K562 (cell line): Measurements from ENCODE around the gene NEU1. TPM values are rescaled to one million over a fixed set of nuclear protein-coding genes. Genes with fewer than 3 reads are reported as not detected.

ENCODE experiments used
- ASH1L ChIP-seq: fragments of 450-650 bp; IDR thresholded peaks from 2 replicates; pipeline ENCODE4 v1.6.1; 2018; ENCODE audit warnings: borderline replicate concordance, mild to moderate bottlenecking, low read depth; ENCODE audit not compliant: partially characterized antibody
- BACH1 ChIP-seq: fragments of 200-800 bp; sonication (Bioruptor generic); IDR thresholded peaks from 2 replicates; pipeline ENCODE4 v1.6.1; 2016; ENCODE audit warnings: missing genetic modification characterization, missing compliant biosample characterization
- BHLHE40 ChIP-seq: IDR thresholded peaks from 2 replicates; pipeline ENCODE4 v1.6.1; 2011; ENCODE audit warnings: low read length, improper control_type of control experiment
- GABPB1 ChIP-seq: sonication (generic); formaldehyde crosslinking; IDR thresholded peaks from 2 replicates; pipeline ENCODE4 v1.8.0; 2022; ENCODE audit warnings: mild to moderate bottlenecking, missing genetic modification reagents
- ILF3 ChIP-seq: fragments of 450-650 bp; IDR thresholded peaks from 2 replicates; pipeline ENCODE4 v1.6.1; 2018; ENCODE audit warnings: antibody characterized with exemption, mild to moderate bottlenecking, moderate library complexity, borderline replicate concordance
- KDM2B ChIP-seq: fragments of 250-450 bp; sonication (Bioruptor Pico); IDR thresholded peaks from 2 replicates; pipeline ENCODE4 v1.8.0; 2021; ENCODE audit warnings: mild to moderate bottlenecking, moderate library complexity
- MAFG ChIP-seq: fragments of 450-650 bp; conservative IDR thresholded peaks from 2 replicates; pipeline ENCODE4 v1.6.1; 2016; ENCODE audit warnings: missing genetic modification characterization, missing compliant biosample characterization
- MAFK ChIP-seq: IDR thresholded peaks from 2 replicates; pipeline ENCODE4 v1.6.1; 2011; ENCODE audit warnings: low read length, improper control_type of control experiment
- NFRKB ChIP-seq: fragments of 450-650 bp; IDR thresholded peaks from 2 replicates; pipeline ENCODE4 v1.6.1; 2016; ENCODE audit warnings: low read depth
- POLR2A ChIP-seq: fragments of 450-650 bp; conservative IDR thresholded peaks from 2 replicates; pipeline ENCODE4 v1.6.1; 2016
- RB1 ChIP-seq: fragments of 450-650 bp; IDR thresholded peaks from 2 replicates; pipeline ENCODE4 v1.6.1; 2017; ENCODE audit warnings: low read depth, mild to moderate bottlenecking
- THRA ChIP-seq: fragments of 450-650 bp; IDR thresholded peaks from 2 replicates; pipeline ENCODE4 v1.6.1; 2017; ENCODE audit warnings: mild to moderate bottlenecking, moderate library complexity
- ZKSCAN1 ChIP-seq: fragments of 150-350 bp; IDR thresholded peaks from 2 replicates; pipeline ENCODE4 v1.6.1; 2016; ENCODE audit warnings: low read depth, low read length
- ZNF551 ChIP-seq: fragments of 250-450 bp; sonication (Bioruptor Pico); IDR thresholded peaks from 2 replicates; pipeline ENCODE4 v1.5.0; 2021; ENCODE audit warnings: mild to moderate bottlenecking, moderate library complexity
- polyA plus RNA-seq, 8 experiments: library from polyadenylated mRNA; depleted of rRNA in 4 of 8; stranded (reverse) in 5 of 8; unstranded in 3 of 8; fragments of >200 nt; fragmentation: Nextera tagmentation in 2 of 8; fragmentation: Illumina TruSeq in 1 of 8; extraction: Ambion mirVana in 2 of 8; extraction: Trizol in 1 of 8; gene quantifications; 2 replicates each; pipeline versions ENCODE4 v1.2.1 to v1.2.3, GENCODE V29; 2011 to 2014; ENCODE audit warnings: inconsistent platforms in 1 of 8, missing spikeins in 1 of 8
- total RNA-seq, 7 experiments: library from RNA; depleted of rRNA in 6 of 7; stranded (reverse); fragments of >200 nt in 6 of 7; fragmentation: Illumina TruSeq in 2 of 7; extraction: Trizol in 2 of 7; gene quantifications; 2 replicates each; pipeline versions ENCODE4 v1.2.1 to v1.2.3, GENCODE V29; 2011 to 2021; ENCODE audit warnings: low replicate concordance in 1 of 7
- TF ChIP-seq, protein P1 (sequence below): sonication (generic); formaldehyde crosslinking; IDR thresholded peaks from 2 replicates; pipeline ENCODE4 v1.8.1; 2023; ENCODE audit warnings: missing genetic modification reagents, mild to moderate bottlenecking, borderline replicate concordance
- TF ChIP-seq, protein P2 (sequence below): sonication (generic); formaldehyde crosslinking; IDR thresholded peaks from 2 replicates; pipeline ENCODE4 v1.8.0; 2022; ENCODE audit warnings: mild to moderate bottlenecking, missing genetic modification reagents
- TF ChIP-seq, protein P3 (sequence below), 3 experiments: fragments of 200-800 bp in 1 of 3; sonication (Bioruptor generic) in 1 of 3; sonication (generic) in 1 of 3; formaldehyde crosslinking in 1 of 3; IDR thresholded peaks; 2 replicates each; pipeline versions ENCODE4 v1.6.1 to v1.8.0; 2016 to 2022; ENCODE audit warnings: mild to moderate bottlenecking in 2 of 3, missing compliant biosample characterization in 2 of 3, missing genetic modification characterization in 2 of 3, missing genetic modification reagents in 1 of 3

NEU1 gene
- total and polyA plus RNA-seq, 9 of the 15 experiments (the other 6 are each of a cell fraction or from before 2014, with no cell fraction given), result 14.8 to 67.8 (median 51.0) TPM

DNA sequence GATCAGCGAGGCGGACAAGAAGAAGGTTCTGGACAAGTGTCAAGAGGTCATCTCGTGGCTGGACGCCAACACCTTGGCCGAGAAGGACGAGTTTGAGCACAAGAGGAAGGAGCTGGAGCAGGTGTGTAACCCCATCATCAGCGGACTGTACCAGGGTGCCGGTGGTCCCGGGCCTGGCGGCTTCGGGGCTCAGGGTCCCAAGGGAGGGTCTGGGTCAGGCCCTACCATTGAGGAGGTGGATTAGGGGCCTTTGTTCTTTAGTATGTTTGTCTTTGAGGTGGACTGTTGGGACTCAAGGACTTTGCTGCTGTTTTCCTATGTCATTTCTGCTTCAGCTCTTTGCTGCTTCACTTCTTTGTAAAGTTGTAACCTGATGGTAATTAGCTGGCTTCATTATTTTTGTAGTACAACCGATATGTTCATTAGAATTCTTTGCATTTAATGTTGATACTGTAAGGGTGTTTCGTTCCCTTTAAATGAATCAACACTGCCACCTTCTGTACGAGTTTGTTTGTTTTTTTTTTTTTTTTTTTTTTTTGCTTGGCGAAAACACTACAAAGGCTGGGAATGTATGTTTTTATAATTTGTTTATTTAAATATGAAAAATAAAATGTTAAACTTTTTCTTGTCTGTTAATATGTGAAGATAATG, 32.9 kb downstream of the NEU1 start (continued):
- TF ChIP-seq, protein P1, sequence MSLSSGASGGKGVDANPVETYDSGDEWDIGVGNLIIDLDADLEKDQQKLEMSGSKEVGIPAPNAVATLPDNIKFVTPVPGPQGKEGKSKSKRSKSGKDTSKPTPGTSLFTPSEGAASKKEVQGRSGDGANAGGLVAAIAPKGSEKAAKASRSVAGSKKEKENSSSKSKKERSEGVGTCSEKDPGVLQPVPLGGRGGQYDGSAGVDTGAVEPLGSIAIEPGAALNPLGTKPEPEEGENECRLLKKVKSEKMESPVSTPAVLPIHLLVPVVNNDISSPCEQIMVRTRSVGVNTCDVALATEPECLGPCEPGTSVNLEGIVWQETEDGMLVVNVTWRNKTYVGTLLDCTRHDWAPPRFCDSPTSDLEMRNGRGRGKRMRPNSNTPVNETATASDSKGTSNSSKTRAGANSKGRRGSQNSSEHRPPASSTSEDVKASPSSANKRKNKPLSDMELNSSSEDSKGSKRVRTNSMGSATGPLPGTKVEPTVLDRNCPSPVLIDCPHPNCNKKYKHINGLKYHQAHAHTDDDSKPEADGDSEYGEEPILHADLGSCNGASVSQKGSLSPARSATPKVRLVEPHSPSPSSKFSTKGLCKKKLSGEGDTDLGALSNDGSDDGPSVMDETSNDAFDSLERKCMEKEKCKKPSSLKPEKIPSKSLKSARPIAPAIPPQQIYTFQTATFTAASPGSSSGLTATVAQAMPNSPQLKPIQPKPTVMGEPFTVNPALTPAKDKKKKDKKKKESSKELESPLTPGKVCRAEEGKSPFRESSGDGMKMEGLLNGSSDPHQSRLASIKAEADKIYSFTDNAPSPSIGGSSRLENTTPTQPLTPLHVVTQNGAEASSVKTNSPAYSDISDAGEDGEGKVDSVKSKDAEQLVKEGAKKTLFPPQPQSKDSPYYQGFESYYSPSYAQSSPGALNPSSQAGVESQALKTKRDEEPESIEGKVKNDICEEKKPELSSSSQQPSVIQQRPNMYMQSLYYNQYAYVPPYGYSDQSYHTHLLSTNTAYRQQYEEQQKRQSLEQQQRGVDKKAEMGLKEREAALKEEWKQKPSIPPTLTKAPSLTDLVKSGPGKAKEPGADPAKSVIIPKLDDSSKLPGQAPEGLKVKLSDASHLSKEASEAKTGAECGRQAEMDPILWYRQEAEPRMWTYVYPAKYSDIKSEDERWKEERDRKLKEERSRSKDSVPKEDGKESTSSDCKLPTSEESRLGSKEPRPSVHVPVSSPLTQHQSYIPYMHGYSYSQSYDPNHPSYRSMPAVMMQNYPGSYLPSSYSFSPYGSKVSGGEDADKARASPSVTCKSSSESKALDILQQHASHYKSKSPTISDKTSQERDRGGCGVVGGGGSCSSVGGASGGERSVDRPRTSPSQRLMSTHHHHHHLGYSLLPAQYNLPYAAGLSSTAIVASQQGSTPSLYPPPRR (CRISPR knock-in tag), result no peak
- TF ChIP-seq, protein P2, sequence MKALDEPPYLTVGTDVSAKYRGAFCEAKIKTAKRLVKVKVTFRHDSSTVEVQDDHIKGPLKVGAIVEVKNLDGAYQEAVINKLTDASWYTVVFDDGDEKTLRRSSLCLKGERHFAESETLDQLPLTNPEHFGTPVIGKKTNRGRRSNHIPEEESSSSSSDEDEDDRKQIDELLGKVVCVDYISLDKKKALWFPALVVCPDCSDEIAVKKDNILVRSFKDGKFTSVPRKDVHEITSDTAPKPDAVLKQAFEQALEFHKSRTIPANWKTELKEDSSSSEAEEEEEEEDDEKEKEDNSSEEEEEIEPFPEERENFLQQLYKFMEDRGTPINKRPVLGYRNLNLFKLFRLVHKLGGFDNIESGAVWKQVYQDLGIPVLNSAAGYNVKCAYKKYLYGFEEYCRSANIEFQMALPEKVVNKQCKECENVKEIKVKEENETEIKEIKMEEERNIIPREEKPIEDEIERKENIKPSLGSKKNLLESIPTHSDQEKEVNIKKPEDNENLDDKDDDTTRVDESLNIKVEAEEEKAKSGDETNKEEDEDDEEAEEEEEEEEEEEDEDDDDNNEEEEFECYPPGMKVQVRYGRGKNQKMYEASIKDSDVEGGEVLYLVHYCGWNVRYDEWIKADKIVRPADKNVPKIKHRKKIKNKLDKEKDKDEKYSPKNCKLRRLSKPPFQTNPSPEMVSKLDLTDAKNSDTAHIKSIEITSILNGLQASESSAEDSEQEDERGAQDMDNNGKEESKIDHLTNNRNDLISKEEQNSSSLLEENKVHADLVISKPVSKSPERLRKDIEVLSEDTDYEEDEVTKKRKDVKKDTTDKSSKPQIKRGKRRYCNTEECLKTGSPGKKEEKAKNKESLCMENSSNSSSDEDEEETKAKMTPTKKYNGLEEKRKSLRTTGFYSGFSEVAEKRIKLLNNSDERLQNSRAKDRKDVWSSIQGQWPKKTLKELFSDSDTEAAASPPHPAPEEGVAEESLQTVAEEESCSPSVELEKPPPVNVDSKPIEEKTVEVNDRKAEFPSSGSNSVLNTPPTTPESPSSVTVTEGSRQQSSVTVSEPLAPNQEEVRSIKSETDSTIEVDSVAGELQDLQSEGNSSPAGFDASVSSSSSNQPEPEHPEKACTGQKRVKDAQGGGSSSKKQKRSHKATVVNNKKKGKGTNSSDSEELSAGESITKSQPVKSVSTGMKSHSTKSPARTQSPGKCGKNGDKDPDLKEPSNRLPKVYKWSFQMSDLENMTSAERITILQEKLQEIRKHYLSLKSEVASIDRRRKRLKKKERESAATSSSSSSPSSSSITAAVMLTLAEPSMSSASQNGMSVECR, result no peak
- TF ChIP-seq NFRKB (no peak), KDM2B (CRISPR knock-in tag) (no peak), ZKSCAN1 (no peak), MAFG (tag) (no peak), THRA (no peak), BACH1 (no peak), BHLHE40 (no peak), ZNF551 (no peak), RB1 (no peak), POLR2A (no peak), ILF3 (no peak), ASH1L (no peak), MAFK (no peak), GABPB1 (CRISPR knock-in tag) (no peak)
- TF ChIP-seq, protein P3, sequence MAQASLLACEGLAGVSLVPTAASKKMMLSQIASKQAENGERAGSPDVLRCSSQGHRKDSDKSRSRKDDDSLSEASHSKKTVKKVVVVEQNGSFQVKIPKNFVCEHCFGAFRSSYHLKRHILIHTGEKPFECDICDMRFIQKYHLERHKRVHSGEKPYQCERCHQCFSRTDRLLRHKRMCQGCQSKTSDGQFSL (CRISPR knock-in tag; IDR thresholded peaks at IDR 0.05), result no peak
- TF ChIP-seq, protein P3 (tag; IDR thresholded peaks at IDR 0.05), result no peak
